Left ventricle myocardium inferior (tissue), 1 donor: ENCODE results near the gene MAPKAPK2. TPM values are rescaled to one million over a fixed set of nuclear protein-coding genes. Genes with fewer than 3 reads are reported as not detected.
"Not testable (repeated sequence)": the region's sequence is repeated elsewhere in the genome, so short reads cannot be mapped to it uniquely, and the experiment has no call there.

Source experiments
- DNase-seq: peaks from one replicate; pipeline ENCODE4 v3.0.0-alpha.2; 2020
- H3K27ac ChIP-seq: fragments of 200-600 bp; replicated peaks from 2 replicates; pipeline ENCODE4 v1.8.0; 2021
- H3K27me3 ChIP-seq: fragments of 200-600 bp; 2 replicates; pipeline ENCODE4 v1.8.0; 2021; ENCODE audit warnings: low read depth
- H3K36me3 ChIP-seq: fragments of 200-600 bp; 2 replicates; pipeline ENCODE4 v1.8.0; 2021
- H3K4me1 ChIP-seq: fragments of 200-600 bp; 2 replicates; pipeline ENCODE4 v1.8.0; 2021
- H3K4me3 ChIP-seq: fragments of 200-600 bp; 2 replicates; pipeline ENCODE4 v1.8.0; 2021; ENCODE audit warnings: mild to moderate bottlenecking, moderate library complexity
- H3K9me3 ChIP-seq: fragments of 200-600 bp; replicated peaks from 2 replicates; pipeline ENCODE4 v1.8.0; 2021
- CTCF ChIP-seq: fragments of 200-600 bp; IDR thresholded peaks from 2 replicates; pipeline ENCODE4 v1.8.0; 2021; ENCODE audit warnings: antibody characterized with exemption, mild to moderate bottlenecking, borderline replicate concordance
- intact Hi-C: fragments of 100-400 bp; cut with micrococcal nuclease; formaldehyde crosslinking; loops from one replicate; pipeline ENCODE4 v1.11.0; 2022
- total RNA-seq: library from RNA; stranded (reverse); fragmentation: NEBNext Ultra II Directional; extraction: Animal tissue kit (Norgen Biotek cat#: 25700); gene quantifications from one replicate; pipeline ENCODE4 v1.2.1, GENCODE V29; 2021
- donor health status: DM: no; HTN: yes; CAD: no; lungs with severe emphysema.

The MAPKAPK2 gene
- total RNA-seq, 1 donor from 2014 or later, result 215 TPM

GRCh38 chr1:206757524-206758266 lies 73.0 kb downstream of the MAPKAPK2 start:
- no peak for TF ChIP-seq CTCF
- peaks cover 10% of the 10 kb centered on the region for H3K27me3 ChIP-seq
- H3K9me3 ChIP-seq, result no peaks in the 10 kb centered on the region
- H3K27ac ChIP-seq, result no peak overlapping the region
- no peaks in the 10 kb centered on the region for H3K36me3 ChIP-seq
- no peak overlapping the region for H3K4me3 ChIP-seq
- H3K4me1 ChIP-seq, result no peaks in the 10 kb centered on the region
- DNase-seq, result no peak
- intact Hi-C loops, result no loop called here

GRCh38 chr1:206760590-206760989 lies 75.9 kb downstream of the MAPKAPK2 start:
- Histone ChIP-seq H3K27me3 (peaks cover 13% of the 10 kb centered on the region), H3K4me1 (no peaks in the 10 kb centered on the region), H3K9me3 (no peaks in the 10 kb centered on the region), H3K4me3 (no peak overlapping the region), H3K27ac (no peak overlapping the region), H3K36me3 (no peaks in the 10 kb centered on the region)
- TF ChIP-seq CTCF, result no peak
- intact Hi-C loops, result no loop called here
- DNase-seq, result no peak

GRCh38 chr1:206761159-206761768 lies 76.6 kb downstream of the MAPKAPK2 start:
- TF ChIP-seq CTCF, result peak; percentile 27
- intact Hi-C loops, result no loop called here
- H3K27me3 ChIP-seq, result peaks cover 13% of the 10 kb centered on the region
- H3K4me3 ChIP-seq, result no peak overlapping the region
- H3K4me1 ChIP-seq, result no peaks in the 10 kb centered on the region
- H3K36me3 ChIP-seq, result no peaks in the 10 kb centered on the region
- DNase-seq, result no peak
- no peaks in the 10 kb centered on the region for H3K9me3 ChIP-seq
- H3K27ac ChIP-seq, result no peak overlapping the region

GRCh38 chr1:206762741-206763364 lies 78.1 kb downstream of the MAPKAPK2 start:
- DNase-seq, intact Hi-C loops, H3K27ac ChIP-seq, H3K9me3 ChIP-seq, H3K4me1 ChIP-seq, H3K36me3 ChIP-seq, H3K4me3 ChIP-seq: not testable (repeated sequence)
- H3K27me3 ChIP-seq, result peaks cover 13% of the 10 kb centered on the region

- H3K4me3 ChIP-seq, H3K9me3 ChIP-seq, H3K4me1 ChIP-seq, intact Hi-C loops, H3K27ac ChIP-seq, H3K36me3 ChIP-seq, DNase-seq: not testable (repeated sequence)
- H3K27me3 ChIP-seq, result peaks cover 13% of the 10 kb centered on the region
Observed at GRCh38 chr1:206765771-206766170, 81.1 kb downstream of the MAPKAPK2 start.

GRCh38 chr1:206766251-206766856 lies 81.6 kb downstream of the MAPKAPK2 start:
- no peaks in the 10 kb centered on the region for H3K4me1 ChIP-seq
- no peak overlapping the region for H3K4me3 ChIP-seq
- peak; percentile 18 for DNase-seq
- no peak overlapping the region for H3K27ac ChIP-seq
- intact Hi-C loops, result no loop called here
- no peak for TF ChIP-seq CTCF
- no peaks in the 10 kb centered on the region for H3K36me3 ChIP-seq
- no peaks in the 10 kb centered on the region for H3K9me3 ChIP-seq
- H3K27me3 ChIP-seq, result peaks cover 13% of the 10 kb centered on the region
